ENCODE results near the gene TIGIT.

GRCh38 chr3:114344492-114344891 is 50.7 kb downstream of the TIGIT start:
- TF ChIP-seq CTCF (IDR thresholded peaks at IDR 0.05; ENCODE audit: poor library complexity) = no peak
- TF ChIP-seq EZH2 (IDR thresholded peaks at IDR 0.05; ENCODE audit: borderline replicate concordance) = no peak

Data from hepatocyte (in vitro differentiated cells).